HS-27A (cell line): ENCODE measurements around the gene AUTS2.

Source experiments
- DNase-seq: peaks from one replicate; pipeline ENCODE4 v3.0.0-alpha.2; 2012; ENCODE audit warnings: low read depth, missing footprints

AUTS2 gene

DNA sequence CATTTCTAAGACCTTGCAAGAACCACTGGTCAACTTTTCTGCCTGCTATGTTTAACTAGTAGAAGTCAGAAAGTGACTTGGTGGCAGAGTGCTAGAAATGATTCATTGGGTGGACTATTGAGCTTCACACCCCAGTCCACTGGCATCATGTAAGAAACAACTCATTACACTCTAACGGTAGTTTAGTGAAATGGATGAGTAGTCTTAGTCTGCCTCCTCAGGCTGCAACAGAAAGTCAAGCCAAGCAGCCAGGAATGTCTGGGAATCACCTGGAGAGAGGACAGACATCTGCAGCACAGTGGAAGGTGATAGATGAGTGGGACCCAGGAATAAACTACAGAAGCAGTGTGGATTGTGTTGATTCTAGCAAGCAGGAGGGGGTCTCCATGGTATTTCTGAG, 125.4 kb downstream of the AUTS2 start:
- no peak for DNase-seq

DNA sequence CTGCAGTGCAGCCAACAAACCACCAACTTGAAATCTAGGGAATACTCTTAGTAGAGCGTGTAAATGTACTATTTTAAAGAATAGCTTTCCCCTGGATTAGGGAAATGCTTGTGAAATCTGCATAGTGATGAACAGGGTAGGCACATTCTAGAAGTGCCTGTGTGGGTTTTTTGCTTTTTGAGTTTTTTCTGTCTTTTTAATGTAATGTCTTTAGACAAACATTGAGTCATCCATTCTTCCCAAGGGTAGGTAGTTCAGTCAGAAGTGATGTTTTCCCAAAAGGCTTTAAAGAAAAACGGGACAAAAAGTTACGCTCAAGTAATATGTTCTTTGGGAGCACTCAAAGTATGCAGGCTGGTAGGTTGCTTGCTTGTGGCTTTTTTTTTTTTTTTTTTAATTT, 130.0 kb downstream of the AUTS2 start:
- DNase-seq, result no peak

DNA sequence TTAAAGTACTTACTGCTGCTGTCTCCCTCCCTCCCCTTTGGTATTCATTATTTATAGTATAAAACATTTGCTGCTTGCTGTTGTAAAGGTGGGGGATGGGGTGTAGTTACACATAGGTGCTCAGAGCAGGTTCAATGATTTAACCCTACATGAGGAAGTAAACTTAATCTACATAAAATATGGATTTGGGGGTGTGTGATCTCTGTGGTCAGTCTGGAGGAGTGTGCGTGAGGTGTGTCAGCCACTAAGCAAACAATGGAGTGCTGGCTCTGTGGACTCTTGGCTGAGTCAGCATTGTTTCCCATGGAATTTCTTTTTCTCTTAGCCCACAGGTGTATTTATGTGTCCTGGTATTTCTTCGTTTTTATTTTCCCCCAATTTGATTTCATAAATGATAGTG, 133.9 kb downstream of the AUTS2 start:
- no peak for DNase-seq

DNA sequence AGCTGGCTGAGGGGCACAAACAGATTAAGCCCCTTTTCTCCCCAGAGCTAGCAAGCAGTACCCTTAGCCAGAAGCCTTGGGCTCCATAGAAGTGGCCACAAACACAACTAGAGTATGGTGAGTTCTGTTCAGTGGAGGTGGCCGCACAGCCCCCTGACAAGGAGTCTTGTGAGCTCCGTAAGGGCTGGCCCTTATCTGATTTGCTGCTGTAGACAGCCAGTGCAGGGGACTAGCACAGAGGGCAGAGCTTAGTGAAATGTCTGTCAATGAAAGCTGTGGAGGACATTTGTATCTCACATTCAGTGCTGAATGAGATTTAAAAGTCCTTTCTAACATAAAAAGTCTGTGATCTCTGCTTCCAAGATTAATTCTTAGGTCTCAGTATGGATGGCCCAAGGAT, 137.3 kb downstream of the AUTS2 start:
- DNase-seq, result no peak

DNA sequence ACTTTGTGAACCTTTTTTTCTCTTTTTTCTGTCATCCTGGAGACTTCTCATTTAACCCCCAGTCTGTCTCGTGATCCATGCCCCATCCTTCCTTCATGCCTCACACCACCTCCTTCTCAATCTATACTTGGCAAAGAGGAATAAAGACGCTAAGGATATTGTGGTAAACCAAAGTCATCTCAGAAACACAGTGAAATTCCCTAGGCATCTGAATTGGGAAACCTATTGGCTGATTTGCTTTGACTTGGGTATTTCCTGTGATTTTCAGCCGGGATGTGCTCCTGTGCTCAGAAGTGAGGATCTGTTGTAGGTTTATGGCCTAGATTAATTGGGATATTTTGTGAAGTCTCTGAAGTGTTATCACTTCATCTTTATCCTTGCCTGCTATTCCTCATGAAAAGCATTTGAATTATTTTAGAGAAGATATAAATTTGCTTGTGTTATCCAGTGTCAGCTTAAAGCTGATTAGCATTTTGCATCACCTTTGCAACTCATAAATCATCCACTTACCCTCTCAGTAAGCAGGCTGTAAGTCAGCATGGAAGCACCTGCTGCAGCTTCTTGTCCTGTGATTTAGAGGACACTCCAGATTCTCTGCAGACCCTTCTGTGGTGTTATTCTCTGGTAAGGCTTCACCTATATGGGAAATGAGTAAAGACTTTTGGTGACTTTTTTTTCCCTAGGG, 138.0 kb downstream of the AUTS2 start:
- DNase-seq, result no peak

DNA sequence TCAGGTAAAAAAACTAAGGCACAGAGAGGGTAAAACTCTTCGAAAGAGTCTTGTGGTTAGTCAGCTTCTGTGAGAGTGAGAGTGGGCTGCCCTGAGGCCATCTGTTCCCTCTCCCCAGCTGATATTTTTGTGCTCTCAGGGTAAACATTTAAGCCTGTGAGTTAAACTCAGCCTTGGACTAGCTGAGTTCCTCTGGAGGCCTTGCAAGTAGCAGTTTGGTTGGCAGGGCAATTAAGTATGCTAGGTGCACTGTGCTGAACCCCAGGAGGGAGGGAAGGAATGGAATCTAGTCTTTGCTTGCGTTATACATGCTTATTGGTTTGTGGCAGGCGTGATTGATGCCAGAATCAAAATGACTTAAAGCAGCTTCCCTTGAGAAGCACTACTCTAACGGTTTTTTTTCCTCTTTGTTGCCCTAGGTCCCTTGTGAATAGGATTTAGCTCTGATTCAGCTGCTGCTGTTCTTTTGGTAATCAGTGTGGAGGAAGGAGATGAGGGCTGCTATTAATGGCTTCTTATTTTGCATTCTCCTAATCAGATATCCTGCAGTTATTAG, 140.2 kb downstream of the AUTS2 start:
- DNase-seq, result no peak

DNA sequence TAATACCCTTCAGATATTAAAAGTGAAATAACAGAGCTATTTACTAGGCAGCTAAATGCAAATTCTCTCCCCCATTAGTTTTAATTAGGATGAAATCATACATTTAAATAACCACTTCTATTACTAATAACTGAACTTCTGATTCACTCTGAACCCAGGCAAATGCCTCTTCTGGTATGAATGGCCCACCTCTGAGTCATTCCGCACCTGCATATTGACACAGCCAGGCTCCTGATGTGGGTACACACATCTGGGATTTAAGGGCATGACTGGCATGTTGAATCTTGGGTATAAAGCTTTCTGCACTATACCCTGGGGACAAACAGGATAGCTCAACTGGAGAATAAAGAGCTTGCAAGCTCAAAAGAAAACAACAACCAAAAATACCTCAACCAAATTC, 140.9 kb downstream of the AUTS2 start:
- DNase-seq, result no peak

DNA sequence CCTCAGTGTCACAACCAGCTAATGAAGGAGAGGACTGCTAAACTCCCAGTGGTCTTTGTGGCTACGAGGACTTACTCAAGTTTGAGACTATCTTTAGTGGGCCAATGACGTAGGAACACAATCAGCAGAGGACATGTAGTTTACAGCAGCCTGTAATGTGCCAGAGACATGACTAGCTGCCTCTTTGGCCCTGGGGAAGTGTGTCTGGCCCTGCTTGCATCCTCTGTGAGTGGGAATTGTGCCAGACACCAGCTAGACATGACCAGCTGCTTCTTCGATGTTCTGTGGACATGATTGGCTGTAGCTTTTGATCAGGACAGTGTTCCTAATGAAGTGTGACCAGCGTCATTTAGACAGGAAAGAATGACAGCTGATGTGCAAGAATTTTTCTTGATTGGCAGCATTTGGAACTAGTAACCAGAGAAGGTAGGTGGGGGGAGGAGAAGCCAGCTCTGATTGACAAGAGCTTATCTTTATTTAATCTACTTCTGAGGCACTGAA, 141.7 kb downstream of the AUTS2 start:
- no peak for DNase-seq

DNA sequence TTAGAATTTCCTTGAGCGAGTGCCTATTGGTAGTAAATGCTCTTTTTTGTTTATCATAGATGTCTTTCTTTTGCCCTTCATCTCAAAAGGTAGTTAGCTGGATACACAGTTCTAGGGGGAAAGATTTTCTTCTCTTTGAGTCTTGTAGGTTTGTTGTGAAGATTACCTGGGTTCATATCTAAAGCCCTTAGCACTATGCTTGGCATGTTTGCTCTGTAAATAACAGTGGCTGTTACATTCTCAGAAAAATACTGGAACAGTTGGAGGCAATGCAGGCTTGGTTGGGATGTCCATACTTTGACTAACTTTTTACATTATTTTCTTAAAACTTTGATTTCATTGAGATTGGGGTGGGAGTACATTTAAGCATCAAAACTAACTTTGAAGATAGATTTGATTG, 144.0 kb downstream of the AUTS2 start:
- DNase-seq, result no peak

DNA sequence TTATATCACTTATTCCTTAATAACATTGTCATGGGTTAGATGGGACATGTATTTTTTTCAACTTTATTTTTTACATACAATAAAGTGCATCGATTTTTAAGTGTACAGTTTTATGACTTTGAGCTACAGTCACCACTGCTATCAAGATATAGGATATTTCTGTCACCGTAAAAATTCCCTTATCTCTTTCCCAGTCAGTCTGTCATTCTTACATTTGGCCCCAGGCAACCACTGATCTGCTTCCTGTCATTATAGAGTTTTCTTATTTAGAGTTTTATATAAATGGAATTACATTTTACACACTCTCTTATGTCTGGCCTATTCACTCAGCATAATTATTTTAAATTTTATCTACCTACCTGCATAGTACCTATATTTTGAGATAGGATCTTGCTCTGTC, 145.2 kb downstream of the AUTS2 start:
- DNase-seq, result no peak

DNA sequence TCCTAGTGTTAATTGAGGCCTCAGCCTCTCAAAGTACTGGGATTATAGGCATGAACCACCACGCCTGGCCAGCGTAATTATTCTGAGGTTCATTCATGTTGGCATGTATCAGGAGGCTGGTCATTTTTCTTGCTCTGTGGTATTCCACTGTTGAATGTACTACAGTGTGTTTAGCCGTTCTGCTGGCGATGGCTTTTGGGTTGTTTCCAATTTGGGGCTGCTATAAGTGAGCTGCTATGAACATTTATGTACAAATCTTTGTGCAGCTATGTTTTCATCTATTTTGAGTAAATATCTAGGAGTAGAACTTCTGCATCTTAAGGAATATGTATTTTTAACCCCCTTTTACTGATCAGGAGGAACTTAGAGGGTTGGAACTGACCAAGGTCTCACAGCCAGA, 145.8 kb downstream of the AUTS2 start:
- DNase-seq, result no peak

DNA sequence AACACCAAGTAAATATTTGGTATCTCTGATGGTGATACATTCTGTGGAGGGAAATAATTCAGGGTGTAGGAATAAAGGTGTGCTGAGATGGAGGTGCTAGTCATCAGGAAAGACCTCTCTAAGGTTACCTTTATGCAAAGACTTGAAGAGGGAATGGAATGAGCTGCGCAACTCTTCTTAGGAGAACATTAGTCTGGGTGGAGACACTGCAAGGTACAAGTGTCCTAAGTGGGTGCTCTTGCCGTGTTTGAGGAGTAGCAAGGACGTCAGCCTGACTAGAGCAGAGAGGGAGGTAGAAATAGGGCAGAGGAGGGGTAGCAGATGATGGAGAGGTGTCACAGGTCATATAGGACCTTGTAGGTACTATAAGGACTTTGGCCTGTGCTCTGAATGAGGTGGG, 148.1 kb downstream of the AUTS2 start:
- no peak for DNase-seq

DNA sequence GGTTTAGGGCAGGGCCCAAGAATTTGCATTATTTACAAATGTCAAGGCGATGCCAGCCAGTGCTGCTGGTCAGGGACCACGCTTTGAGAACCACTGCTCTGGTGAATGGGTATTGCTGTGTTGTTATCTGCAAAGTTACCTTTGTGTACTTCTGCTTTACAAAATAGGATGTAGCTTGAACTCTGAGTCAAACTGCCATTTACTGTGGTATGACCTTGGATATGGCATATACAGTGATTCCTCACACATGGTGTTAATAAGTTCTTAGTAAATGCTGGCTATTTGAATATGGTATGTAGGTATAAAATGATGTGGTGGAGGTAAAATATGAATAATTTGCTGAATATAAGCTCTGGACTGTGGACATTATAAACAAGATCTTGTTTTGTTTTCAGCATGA, 148.9 kb downstream of the AUTS2 start:
- no peak for DNase-seq

DNA sequence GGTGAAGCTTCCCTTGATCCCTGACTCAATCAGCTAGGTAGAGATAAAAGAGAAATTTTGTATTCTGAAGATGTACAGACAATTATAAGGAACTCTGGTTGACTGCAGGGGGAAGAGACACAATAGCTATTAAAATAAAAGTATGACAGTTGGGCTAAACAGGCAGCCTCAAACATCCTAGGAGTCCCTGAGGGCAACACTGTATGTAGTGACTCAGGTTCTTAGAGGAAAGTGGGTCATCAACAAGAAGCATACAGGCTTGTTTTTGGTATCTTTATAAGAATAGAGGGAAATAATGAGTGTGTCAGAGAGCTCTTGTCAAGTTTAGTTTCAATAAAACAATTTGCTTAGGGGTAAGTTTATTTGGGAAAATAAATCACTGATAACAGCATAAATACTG, 150.3 kb downstream of the AUTS2 start:
- DNase-seq, result no peak

DNA sequence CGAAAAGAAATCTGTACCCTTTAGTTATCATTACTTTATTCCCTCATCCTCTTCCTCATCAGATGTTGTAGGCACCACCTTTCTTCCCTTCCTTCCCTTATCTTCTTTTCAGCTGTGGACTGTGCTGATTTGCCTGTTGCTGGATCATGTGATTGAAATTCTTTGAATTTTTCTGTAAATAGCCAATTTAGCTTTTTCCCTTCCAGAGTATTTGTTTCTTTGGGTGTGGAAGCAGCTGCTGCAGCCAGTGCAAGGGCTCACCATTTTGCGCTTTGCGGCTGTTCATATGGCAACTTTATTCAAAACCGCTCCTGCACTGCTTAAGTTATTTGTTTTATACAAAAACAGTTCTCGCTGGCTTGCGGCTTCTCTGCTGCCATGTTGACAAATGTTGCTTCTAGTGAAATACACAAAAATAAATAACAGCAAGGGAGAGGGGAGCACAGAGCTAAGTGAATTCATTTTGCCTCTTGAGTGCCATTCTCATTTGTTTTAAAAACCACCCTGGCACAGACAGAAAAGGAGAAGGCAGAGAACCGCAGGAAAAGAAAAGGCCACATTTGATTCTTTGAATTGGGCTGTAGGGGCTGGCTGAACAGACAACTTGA, 151.2 kb downstream of the AUTS2 start:
- DNase-seq, result no peak

DNA sequence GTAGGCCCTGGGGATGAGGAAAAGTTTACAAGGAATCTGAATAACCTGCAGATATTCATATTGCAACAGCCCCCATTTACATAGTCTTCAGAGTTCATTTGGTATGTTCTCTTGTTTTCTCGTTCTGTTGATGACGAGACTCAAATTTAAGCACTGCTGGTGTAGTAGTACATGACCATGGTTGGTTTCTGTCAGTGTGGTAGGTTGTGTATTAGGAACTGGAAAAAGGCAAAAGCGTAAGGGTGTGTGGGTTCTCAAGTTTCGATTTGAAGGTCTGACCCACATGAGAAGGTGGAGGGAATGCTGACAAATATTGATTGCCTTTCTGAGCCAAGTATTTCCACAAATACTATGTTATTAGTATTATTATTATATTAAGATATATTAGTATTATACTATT, 151.7 kb downstream of the AUTS2 start:
- DNase-seq, result no peak

DNA sequence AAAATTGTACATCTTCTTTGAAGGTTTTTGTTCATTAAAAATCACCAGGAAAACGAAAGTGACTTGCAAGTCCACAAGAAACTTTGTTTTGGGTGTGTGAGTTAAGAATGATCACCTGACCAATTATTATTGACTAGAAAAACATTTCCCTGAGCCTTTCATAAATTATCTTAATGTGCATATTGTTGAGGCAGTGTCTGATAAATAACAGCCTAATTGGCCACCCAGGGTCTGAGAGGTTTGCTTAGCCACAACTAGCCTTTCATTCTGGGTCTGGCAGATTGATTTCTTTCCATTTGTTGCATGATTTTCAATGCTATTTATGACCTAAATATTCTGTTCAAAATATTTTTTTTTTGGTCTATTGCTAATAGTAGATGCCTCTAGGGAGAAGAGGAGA, 152.8 kb downstream of the AUTS2 start:
- DNase-seq, result no peak

DNA sequence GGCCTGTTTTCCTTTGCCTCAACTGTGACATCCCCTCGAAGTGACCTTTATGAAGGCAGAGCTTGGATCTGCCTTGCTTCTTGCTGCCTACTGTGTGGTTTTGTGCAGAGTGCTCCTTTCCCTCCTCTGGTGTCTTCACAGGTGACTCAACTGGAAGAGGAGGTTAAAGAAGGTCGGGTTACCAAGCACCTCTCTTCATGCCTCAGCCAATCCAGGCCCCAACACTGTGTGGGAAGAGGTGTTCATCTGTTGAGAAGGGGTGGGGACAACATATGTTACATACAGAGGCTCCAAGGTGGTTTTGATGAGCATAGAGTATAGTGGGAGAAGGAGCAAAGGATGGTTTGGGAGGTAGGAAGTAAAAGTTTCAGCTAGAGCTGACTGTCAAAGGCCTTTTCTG, 155.7 kb downstream of the AUTS2 start:
- DNase-seq, result no peak

DNA sequence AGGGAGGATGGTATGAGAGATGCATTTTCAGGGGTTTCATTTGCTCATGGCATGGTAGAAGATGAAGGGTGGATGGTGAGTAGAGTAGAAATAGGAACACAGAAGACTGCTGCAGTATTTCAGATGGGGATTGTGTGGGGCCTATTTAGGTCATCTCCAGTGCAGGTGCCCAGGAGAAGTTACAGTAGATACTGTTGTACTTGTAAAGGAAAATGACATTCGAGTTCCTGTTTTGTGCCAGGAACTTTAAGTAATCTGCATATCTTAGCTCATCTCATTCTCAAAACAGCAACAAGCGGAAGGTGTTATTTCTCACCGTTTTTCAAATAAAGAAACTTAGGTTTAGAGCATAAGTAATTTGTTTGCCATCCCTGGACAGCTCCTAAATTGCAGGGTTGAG, 156.2 kb downstream of the AUTS2 start:
- DNase-seq, result no peak

DNA sequence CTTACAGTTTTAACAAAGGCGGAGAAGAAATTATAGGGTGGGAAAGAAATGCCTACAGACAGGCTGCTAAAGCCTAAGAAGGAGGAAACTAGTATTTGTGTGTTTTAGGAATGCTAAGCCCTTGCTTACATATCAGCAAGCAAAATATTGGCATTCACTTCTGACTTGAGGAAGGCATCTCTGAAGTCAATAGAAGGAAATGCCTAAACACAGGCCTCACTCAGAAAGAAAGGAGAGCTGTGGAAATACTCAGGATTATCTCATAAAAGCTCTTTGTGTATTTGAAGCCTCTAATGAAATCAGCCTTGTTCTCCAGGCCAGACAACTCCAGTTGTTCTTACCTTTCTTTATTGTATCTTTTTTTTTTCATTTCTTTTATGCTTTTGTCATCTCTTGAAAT, 158.0 kb downstream of the AUTS2 start:
- no peak for DNase-seq

DNA sequence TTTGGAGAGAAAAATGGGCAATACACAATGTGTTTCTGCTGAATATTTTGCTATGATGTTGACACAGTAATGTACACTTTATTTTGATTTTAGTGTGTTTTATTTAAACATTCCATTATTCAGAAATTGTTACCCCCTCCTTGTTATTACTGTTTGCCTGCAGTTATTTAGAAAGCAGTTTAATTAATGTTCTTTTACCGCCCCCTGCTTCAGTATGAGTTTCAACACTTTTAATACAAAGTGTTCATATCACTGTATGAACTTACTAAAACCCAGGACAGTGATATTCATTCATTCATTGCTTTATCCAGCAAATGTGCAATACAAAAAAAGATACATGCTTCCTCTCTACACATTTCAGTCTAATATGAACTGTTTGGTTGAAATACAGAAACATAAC, 159.3 kb downstream of the AUTS2 start:
- DNase-seq, result no peak

DNA sequence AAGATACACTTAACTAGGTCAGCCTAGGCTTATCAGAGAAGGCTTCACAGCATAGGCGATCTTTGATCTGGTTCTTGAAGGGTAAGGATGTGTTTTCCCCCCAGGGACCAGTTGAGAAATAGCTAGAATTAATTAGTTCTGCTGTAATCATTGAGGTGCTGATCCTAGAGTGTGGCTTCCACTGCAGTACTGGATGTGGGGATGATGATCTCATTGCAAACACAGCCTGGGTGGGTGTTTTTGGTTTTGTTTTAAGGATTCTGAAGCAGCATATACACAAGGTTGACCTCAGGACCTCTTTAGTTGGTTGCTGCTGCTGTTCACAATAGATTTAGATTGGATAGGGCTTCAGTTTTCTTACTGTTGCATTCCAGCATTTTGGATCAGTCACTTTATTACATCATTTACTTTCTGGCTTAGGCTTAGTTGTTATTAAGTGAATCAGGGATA, 159.7 kb downstream of the AUTS2 start:
- DNase-seq, result no peak

DNA sequence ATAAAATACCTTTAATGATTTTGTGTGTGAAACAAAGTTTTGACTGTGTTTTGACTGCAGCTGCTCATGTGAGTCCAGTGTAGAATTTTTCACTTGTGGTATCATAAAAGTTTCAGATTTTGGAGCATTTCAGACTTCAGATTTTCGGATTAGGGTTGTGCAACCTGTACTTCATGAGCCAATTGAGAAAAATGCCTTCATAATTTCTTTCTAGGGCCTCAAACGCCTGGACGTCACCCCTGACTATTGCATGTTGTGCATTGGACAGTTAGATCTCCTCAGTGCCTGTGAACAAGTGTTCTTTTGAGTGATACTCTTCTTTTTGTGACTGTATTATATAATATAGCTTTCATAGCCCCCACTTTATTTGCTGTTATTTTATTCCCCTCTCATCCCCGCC, 161.1 kb downstream of the AUTS2 start:
- no peak for DNase-seq
